ENCODE data around the gene QTRT2. TPM values are rescaled to one million over a fixed set of nuclear protein-coding genes. Genes with fewer than 3 reads are reported as not detected.

Gene QTRT2
- total RNA-seq, 4 donors from 2014 or later, result 3.3 to 7.1 (median 6.9) TPM

DNA sequence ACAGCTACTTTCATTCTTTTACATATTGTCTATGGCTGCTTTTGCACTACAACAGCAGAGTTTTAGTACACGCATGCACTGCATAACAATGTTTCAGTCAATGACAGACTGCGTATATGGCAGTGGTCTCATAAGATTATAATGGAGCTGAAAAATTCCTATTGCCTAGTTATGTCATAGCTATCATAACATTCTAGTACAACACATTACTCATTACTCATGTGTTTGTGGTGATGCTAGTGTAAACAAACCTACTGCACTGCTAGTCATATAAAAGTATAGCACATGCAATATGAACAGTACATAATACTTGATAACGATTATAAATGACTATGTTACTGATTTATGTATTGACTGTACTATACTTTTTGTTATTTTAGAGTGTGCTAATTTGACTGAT is 47.9 kb downstream of the QTRT2 start:
- no peaks in the 10 kb centered on the region for H3K36me3 ChIP-seq
- no peaks in the 10 kb centered on the region for H3K9me3 ChIP-seq
- TF ChIP-seq, protein P1, sequence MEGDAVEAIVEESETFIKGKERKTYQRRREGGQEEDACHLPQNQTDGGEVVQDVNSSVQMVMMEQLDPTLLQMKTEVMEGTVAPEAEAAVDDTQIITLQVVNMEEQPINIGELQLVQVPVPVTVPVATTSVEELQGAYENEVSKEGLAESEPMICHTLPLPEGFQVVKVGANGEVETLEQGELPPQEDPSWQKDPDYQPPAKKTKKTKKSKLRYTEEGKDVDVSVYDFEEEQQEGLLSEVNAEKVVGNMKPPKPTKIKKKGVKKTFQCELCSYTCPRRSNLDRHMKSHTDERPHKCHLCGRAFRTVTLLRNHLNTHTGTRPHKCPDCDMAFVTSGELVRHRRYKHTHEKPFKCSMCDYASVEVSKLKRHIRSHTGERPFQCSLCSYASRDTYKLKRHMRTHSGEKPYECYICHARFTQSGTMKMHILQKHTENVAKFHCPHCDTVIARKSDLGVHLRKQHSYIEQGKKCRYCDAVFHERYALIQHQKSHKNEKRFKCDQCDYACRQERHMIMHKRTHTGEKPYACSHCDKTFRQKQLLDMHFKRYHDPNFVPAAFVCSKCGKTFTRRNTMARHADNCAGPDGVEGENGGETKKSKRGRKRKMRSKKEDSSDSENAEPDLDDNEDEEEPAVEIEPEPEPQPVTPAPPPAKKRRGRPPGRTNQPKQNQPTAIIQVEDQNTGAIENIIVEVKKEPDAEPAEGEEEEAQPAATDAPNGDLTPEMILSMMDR (IDR thresholded peaks at IDR 0.05 in 4 of 5, conservative IDR thresholded peaks at IDR 0.05 in 1 of 5), result no peak
- TF ChIP-seq POLR2A (IDR thresholded peaks at IDR 0.05), result no peak
- no peak overlapping the region for H3K4me3 ChIP-seq
- intact Hi-C loops (cut with DNase I; ENCODE audit: low total_unique reads) (no loop called here), in situ Hi-C loops (cut with MboI; ENCODE audit: low sequenced_read_pairs in 4 of 4) (no loop called here)
- no peak overlapping the region for H3K27ac ChIP-seq
- H3K4me1 ChIP-seq, result no peaks in the 10 kb centered on the region
- no peaks in the 10 kb centered on the region for H3K27me3 ChIP-seq
- ATAC-seq, result no peak
- DNase-seq, result no peak

DNA sequence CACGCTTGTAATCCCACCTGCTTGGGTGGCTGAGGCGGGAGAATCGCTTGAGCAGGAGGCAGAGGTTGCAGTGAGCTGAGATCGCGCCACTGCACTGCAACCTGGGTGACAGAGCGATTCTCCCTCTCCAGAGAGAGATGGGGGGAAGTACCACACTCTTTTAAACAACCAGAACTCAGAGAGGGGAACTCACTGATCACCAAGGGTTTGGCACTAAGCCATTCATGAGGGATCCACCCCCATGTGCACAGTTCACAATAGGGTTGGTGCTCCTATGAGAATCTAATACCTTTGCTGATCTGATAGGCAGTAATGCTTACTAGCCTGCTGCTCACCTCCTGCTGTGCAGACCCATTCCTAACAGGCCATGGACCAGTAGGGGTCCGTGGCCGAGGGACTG is 51.6 kb downstream of the QTRT2 start:
- in situ Hi-C loops (cut with MboI; ENCODE audit: low sequenced_read_pairs in 4 of 4), result no loop called here
- Histone ChIP-seq H3K9me3 (no peaks in the 10 kb centered on the region), H3K4me1 (no peaks in the 10 kb centered on the region), H3K4me3 (no peak overlapping the region), H3K27me3 (no peaks in the 10 kb centered on the region), H3K27ac (no peak overlapping the region), H3K36me3 (no peaks in the 10 kb centered on the region)
- intact Hi-C loops (cut with DNase I; ENCODE audit: low total_unique reads), result no loop called here
- DNase-seq (no peak), ATAC-seq (no peak)
- no peak for TF ChIP-seq POLR2A (IDR thresholded peaks at IDR 0.05)
- TF ChIP-seq, protein P1 (IDR thresholded peaks at IDR 0.05 in 4 of 5, conservative IDR thresholded peaks at IDR 0.05 in 1 of 5), result no peak

DNA sequence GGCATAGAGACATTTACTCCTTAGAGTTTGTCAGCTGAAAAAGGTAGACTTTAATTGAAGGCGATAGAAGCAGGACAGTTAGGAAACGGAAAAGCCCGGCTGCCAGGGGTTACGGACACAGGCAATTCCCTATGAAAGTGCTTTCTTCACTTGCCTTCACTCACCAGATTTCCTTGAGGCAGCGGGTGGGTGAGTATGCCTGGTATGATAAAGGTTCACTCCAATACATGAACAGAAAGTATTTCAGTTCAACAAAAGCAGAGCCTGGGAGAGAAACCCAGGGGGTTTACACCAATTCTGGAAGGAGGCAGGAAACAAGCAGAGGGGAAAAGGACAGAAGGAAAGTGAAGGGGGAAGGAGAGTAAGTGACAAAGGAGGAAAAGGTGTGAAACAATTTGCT is 53.9 kb downstream of the QTRT2 start:
- Histone ChIP-seq H3K27ac (no peak overlapping the region), H3K27me3 (no peaks in the 10 kb centered on the region), H3K9me3 (no peaks in the 10 kb centered on the region), H3K4me3 (no peak overlapping the region), H3K36me3 (no peaks in the 10 kb centered on the region), H3K4me1 (no peaks in the 10 kb centered on the region)
- TF ChIP-seq, protein P1 (IDR thresholded peaks at IDR 0.05 in 4 of 5, conservative IDR thresholded peaks at IDR 0.05 in 1 of 5), result no peak
- no peak for TF ChIP-seq POLR2A (IDR thresholded peaks at IDR 0.05)
- ATAC-seq, result no peak
- intact Hi-C loops (cut with DNase I; ENCODE audit: low total_unique reads) (no loop called here), in situ Hi-C loops (cut with MboI; ENCODE audit: low sequenced_read_pairs in 4 of 4) (no loop called here)
- no peak for DNase-seq

DNA sequence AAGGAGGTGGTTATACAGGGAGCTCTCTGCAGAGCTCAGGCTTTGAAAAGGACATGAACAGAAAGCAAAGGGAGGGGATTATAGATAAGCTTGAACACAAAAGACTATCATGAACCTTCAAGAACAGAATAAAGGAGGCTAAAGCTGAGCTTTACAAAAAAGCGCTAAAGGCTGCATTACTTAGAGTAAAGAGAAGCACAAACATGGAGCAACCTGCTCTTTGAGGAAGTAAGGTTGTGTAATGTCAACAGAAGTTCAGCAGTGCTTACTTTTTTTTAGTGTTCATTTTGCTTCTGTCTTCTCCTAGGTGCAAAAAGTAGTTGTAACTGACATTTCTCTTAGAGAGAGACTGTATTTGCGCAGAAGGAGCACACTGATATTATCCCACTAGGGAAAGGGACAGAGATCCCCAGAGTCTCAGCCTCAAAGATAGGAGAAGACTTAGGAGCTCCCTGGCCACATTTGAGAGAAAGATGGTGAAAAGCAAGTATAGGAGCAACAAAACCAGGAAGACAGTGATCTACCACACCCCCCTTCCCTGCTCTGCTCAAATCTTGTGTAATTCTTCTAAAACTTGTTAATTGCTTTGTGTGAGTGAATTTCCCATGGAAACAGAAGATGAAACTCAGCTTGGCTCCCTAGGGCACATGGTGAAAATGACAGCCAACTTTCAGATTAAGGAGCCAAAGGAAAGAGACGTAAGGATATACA is 54.7 kb downstream of the QTRT2 start:
- Histone ChIP-seq H3K27me3 (no peaks in the 10 kb centered on the region), H3K9me3 (no peaks in the 10 kb centered on the region), H3K27ac (no peak overlapping the region), H3K36me3 (no peaks in the 10 kb centered on the region), H3K4me1 (no peaks in the 10 kb centered on the region), H3K4me3 (no peak overlapping the region)
- TF ChIP-seq, protein P1 (IDR thresholded peaks at IDR 0.05 in 4 of 5, conservative IDR thresholded peaks at IDR 0.05 in 1 of 5), result no peak
- no peak for TF ChIP-seq POLR2A (IDR thresholded peaks at IDR 0.05)
- no peak for DNase-seq
- in situ Hi-C loops (cut with MboI; ENCODE audit: low sequenced_read_pairs in 4 of 4), result no loop called here
- intact Hi-C loops (cut with DNase I; ENCODE audit: low total_unique reads), result no loop called here
- no peak for ATAC-seq

DNA sequence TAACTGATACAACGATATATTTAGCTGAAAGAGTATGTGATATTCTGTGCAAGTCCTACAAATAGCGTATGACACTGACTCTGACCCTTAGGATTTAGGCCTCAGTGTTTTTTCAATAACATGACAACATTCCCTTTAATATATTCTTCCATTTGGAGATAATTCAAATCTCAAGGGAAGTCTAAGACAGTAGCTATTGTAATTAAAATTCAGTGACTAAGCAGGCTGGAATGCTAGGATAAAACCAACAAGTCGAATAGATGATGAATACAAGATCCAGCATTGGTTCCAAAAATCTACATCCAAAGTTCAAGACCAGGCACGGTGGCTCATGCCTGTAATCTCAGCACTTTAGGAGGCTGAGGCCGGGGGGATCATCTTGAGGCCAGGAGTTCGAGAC is 56.2 kb downstream of the QTRT2 start:
- Histone ChIP-seq H3K27ac (no peak overlapping the region), H3K36me3 (no peaks in the 10 kb centered on the region), H3K27me3 (no peaks in the 10 kb centered on the region), H3K9me3 (no peaks in the 10 kb centered on the region), H3K4me1 (no peaks in the 10 kb centered on the region), H3K4me3 (no peak overlapping the region)
- in situ Hi-C loops (cut with MboI; ENCODE audit: low sequenced_read_pairs in 4 of 4), result no loop called here
- TF ChIP-seq, protein P1 (IDR thresholded peaks at IDR 0.05 in 4 of 5, conservative IDR thresholded peaks at IDR 0.05 in 1 of 5), result no peak
- TF ChIP-seq POLR2A (IDR thresholded peaks at IDR 0.05), result no peak
- intact Hi-C loops (cut with DNase I; ENCODE audit: low total_unique reads), result no loop called here
- no peak for ATAC-seq
- DNase-seq, result no peak
